ENCODE data around the gene ETNK2. TPM values are rescaled to one million over a fixed set of nuclear protein-coding genes. Genes with fewer than 3 reads are reported as not detected.
A peak's percentile ranks its signal among the peaks of the same experiment; 100 is the strongest.

ETNK2 gene
- total and polyA plus RNA-seq, 7 donors = 0.62 to 1.7 (median 1.2) TPM

DNA sequence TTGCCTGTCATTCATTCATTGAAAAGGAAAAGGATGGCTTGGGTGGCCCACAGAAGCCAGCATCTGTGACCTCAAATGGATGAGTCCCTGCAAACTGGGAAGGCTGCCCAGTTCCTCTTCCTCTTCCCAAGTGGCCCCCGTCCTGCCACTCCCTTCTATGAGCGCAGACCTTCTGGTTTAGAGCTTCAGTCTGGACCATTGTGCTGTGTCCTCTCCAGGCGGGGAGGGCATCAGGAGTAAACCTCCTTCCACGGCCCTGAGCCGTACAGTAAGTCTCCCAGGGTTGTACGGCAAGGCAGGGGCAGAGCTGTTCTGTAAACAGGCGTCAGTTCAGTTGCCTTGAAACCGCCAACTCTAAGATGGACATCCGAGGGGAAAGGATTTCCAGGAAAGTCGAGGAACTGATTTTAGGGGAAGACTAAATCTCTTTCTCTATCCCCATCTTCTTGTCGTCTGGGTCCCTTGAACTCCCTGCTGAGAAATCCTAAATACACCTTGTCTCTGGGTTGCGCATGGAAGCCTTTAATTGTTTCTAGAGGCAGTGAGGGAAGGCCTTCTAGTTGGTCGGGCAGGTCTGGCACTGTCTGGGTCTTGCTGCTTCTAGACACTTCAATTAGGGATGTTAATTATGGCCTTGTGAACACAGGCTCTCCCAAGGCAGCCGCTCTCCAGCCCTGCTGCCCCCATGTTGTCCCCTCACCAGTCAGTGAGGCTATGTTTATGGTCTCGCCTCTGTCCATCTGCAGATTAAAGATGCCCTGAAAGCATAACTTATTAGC is 56.8 kb downstream of the ETNK2 start:
- Histone ChIP-seq H3K27ac (no peak overlapping the region), H3K4me1 (peaks cover 61% of the 10 kb centered on the region), H3K36me3 (ENCODE audit: insufficient read depth in 1 of 2, low read depth in 1 of 2) (no peaks in the 10 kb centered on the region), H3K27me3 (ENCODE audit: insufficient read depth in 3 of 3, low read length in 2 of 3) (no peaks in the 10 kb centered on the region), H3K9me3 (no peaks in the 10 kb centered on the region), H3K4me3 (no peak overlapping the region)
- intact Hi-C loops (cut with DNase I) = no loop called here
- 68 to 73% (median 72%) methylated on average over 15 of the region's 15 CpGs for WGBS, 3 donors
- TF ChIP-seq, protein P1, sequence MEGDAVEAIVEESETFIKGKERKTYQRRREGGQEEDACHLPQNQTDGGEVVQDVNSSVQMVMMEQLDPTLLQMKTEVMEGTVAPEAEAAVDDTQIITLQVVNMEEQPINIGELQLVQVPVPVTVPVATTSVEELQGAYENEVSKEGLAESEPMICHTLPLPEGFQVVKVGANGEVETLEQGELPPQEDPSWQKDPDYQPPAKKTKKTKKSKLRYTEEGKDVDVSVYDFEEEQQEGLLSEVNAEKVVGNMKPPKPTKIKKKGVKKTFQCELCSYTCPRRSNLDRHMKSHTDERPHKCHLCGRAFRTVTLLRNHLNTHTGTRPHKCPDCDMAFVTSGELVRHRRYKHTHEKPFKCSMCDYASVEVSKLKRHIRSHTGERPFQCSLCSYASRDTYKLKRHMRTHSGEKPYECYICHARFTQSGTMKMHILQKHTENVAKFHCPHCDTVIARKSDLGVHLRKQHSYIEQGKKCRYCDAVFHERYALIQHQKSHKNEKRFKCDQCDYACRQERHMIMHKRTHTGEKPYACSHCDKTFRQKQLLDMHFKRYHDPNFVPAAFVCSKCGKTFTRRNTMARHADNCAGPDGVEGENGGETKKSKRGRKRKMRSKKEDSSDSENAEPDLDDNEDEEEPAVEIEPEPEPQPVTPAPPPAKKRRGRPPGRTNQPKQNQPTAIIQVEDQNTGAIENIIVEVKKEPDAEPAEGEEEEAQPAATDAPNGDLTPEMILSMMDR (IDR thresholded peaks at IDR 0.05) = no peak
- peak in 2 of 4 donors; percentile 26 to 37 for ATAC-seq
- DNase-seq = peak in 1 of 2 donors; percentile 44

GRCh38 chr1:204094313-204094729 is 57.5 kb downstream of the ETNK2 start:
- Histone ChIP-seq H3K9me3 (no peaks in the 10 kb centered on the region), H3K27me3 (ENCODE audit: insufficient read depth in 3 of 3, low read length in 2 of 3) (no peaks in the 10 kb centered on the region), H3K4me3 (no peak overlapping the region), H3K27ac (no peak overlapping the region), H3K4me1 (peaks cover 65% of the 10 kb centered on the region), H3K36me3 (ENCODE audit: insufficient read depth in 1 of 2, low read depth in 1 of 2) (no peaks in the 10 kb centered on the region)
- ATAC-seq (no peak), DNase-seq (no peak)
- 34 to 49% (median 36%) methylated on average over 6 of the region's 6 CpGs for WGBS, 3 donors
- TF ChIP-seq, protein P1 (IDR thresholded peaks at IDR 0.05) = no peak
- intact Hi-C loops (cut with DNase I) = no loop called here

DNA sequence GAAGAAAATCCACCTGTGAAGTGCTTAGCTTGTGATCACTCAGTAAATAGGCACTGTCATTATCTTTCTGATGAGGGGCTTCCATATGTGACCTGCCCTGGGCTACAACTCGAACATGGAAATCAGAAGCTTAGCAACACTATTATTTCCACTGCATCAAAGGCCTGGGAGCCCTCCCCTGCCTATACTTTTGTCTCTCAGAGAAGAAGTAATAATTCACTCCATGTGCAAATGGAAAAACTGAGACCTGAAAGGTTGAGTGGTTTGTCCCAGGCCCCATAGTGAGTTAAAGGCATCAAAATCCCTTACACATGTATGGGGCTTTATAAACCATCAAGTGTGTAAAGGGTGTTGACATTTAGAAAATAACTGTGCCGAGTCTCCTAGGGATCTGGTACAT is 58.1 kb downstream of the ETNK2 start:
- Histone ChIP-seq H3K4me1 (peaks cover 65% of the 10 kb centered on the region), H3K9me3 (no peaks in the 10 kb centered on the region), H3K36me3 (ENCODE audit: insufficient read depth in 1 of 2, low read depth in 1 of 2) (no peaks in the 10 kb centered on the region), H3K27ac (no peak overlapping the region), H3K4me3 (no peak overlapping the region), H3K27me3 (ENCODE audit: insufficient read depth in 3 of 3, low read length in 2 of 3) (no peaks in the 10 kb centered on the region)
- DNase-seq (no peak), ATAC-seq (no peak)
- intact Hi-C loops (cut with DNase I) = no loop called here
- WGBS, 3 donors = 57 to 78% (median 64%) methylated on average over 2 of the region's 2 CpGs
- TF ChIP-seq, protein P1 (IDR thresholded peaks at IDR 0.05) = no peak

GRCh38 chr1:204093421-204093717 is 58.5 kb downstream of the ETNK2 start:
- TF ChIP-seq, protein P1 (IDR thresholded peaks at IDR 0.05) = no peak
- WGBS, 3 donors = 64 to 75% (median 67%) methylated on average over 4 of the region's 4 CpGs
- no peaks in the 10 kb centered on the region for H3K27me3 ChIP-seq (ENCODE audit: insufficient read depth in 3 of 3, low read length in 2 of 3)
- no peak for ATAC-seq
- intact Hi-C loops (cut with DNase I) = no loop called here
- no peak for DNase-seq
- no peaks in the 10 kb centered on the region for H3K9me3 ChIP-seq
- H3K4me1 ChIP-seq = peaks cover 68% of the 10 kb centered on the region
- no peak overlapping the region for H3K4me3 ChIP-seq
- H3K27ac ChIP-seq = no peak overlapping the region
- H3K36me3 ChIP-seq (ENCODE audit: insufficient read depth in 1 of 2, low read depth in 1 of 2) = no peaks in the 10 kb centered on the region
